ENCODE data around the gene NREP.

DNA sequence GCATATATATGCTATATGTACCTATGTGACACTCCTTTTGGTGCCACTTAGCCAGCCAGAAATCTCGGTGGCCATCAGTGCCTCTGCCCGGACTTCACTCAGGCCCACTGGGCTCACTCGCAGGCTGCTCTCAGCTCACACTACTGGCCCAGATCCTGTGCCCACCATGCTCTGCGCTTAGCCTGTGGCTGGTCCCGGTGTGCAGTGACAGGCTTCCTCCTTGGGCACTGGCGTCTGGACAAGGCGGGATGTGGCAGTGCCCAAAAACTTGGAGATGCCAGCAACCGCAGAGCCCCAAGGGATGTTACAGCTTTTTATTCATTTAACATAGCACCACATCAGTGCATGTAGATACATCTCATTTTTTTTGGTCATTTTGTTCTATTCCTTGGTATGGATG, 77.4 kb downstream of the NREP start:
- no peak for TF ChIP-seq CTCF (conservative IDR thresholded peaks at IDR 0.05 in 1 of 2, IDR thresholded peaks at IDR 0.05 in 1 of 2; ENCODE audit: low read depth in 1 of 2, low read length in 2 of 2)
- no peak for TF ChIP-seq EZH2 (IDR thresholded peaks at IDR 0.05; ENCODE audit: low read length, missing control alignments)
